Measurements from ENCODE around the gene PLSCR4.

GRCh38 chr3:146227486-146227885, 23.4 kb downstream of the PLSCR4 start:
- TF ChIP-seq POLR2AphosphoS5 (IDR thresholded peaks at IDR 0.05; ENCODE audit: control insufficient read depth, insufficient read depth, low read depth, low read length) = no peak
- no peak for TF ChIP-seq ARID3B (CRISPR knock-in tag; IDR thresholded peaks at IDR 0.05; ENCODE audit: borderline replicate concordance)
